ENCODE measurements around the gene GTF2IRD1.
"Not testable (repeated sequence)": the region's sequence is repeated elsewhere in the genome, so short reads cannot be mapped to it uniquely, and the experiment has no call there.

GTF2IRD1 gene

GRCh38 chr7:74412603-74413002, 41.1 kb upstream of the GTF2IRD1 start:
- Histone ChIP-seq H3K36me3 (ENCODE audit: insufficient read depth, low read length) (no peaks in the 10 kb centered on the region), H2AFZ (ENCODE audit: low read length, unreplicated experiment) (no peak overlapping the region), H3K27ac (ENCODE audit: low read depth, low read length) (no peak overlapping the region), H3K4me3 (ENCODE audit: low read depth, low read length) (no peak overlapping the region), H3K4me1 (ENCODE audit: control insufficient read depth, insufficient read depth, low read length, unreplicated experiment) (no peaks in the 10 kb centered on the region), H3K79me2 (ENCODE audit: control insufficient read depth, insufficient read depth, low read length, unreplicated experiment) (no peaks in the 10 kb centered on the region), H3K27me3 (ENCODE audit: insufficient read depth, low read length) (no peaks in the 10 kb centered on the region)

GRCh38 chr7:74414595-74415333, 38.9 kb upstream of the GTF2IRD1 start:
- H3K27ac ChIP-seq (ENCODE audit: low read depth, low read length); H3K4me3 ChIP-seq (ENCODE audit: low read depth, low read length); H3K36me3 ChIP-seq (ENCODE audit: insufficient read depth, low read length); H2AFZ ChIP-seq (ENCODE audit: low read length, unreplicated experiment); H3K27me3 ChIP-seq (ENCODE audit: insufficient read depth, low read length); H3K4me1 ChIP-seq (ENCODE audit: control insufficient read depth, insufficient read depth, low read length, unreplicated experiment); H3K79me2 ChIP-seq (ENCODE audit: control insufficient read depth, insufficient read depth, low read length, unreplicated experiment): not testable (repeated sequence)

GRCh38 chr7:74417419-74417971, 36.2 kb upstream of the GTF2IRD1 start:
- Histone ChIP-seq H3K4me3 (ENCODE audit: low read depth, low read length) (no peak overlapping the region), H3K4me1 (ENCODE audit: control insufficient read depth, insufficient read depth, low read length, unreplicated experiment) (no peaks in the 10 kb centered on the region), H3K79me2 (ENCODE audit: control insufficient read depth, insufficient read depth, low read length, unreplicated experiment) (no peaks in the 10 kb centered on the region), H3K27me3 (ENCODE audit: insufficient read depth, low read length) (no peaks in the 10 kb centered on the region), H2AFZ (ENCODE audit: low read length, unreplicated experiment) (no peak overlapping the region), H3K36me3 (ENCODE audit: insufficient read depth, low read length) (no peaks in the 10 kb centered on the region), H3K27ac (ENCODE audit: low read depth, low read length) (no peak overlapping the region)

GRCh38 chr7:74418076-74418475, 35.6 kb upstream of the GTF2IRD1 start:
- no peak overlapping the region for H2AFZ ChIP-seq (ENCODE audit: low read length, unreplicated experiment)
- no peaks in the 10 kb centered on the region for H3K79me2 ChIP-seq (ENCODE audit: control insufficient read depth, insufficient read depth, low read length, unreplicated experiment)
- no peak overlapping the region for H3K4me3 ChIP-seq (ENCODE audit: low read depth, low read length)
- no peak overlapping the region for H3K27ac ChIP-seq (ENCODE audit: low read depth, low read length)
- no peaks in the 10 kb centered on the region for H3K27me3 ChIP-seq (ENCODE audit: insufficient read depth, low read length)
- no peaks in the 10 kb centered on the region for H3K4me1 ChIP-seq (ENCODE audit: control insufficient read depth, insufficient read depth, low read length, unreplicated experiment)
- H3K36me3 ChIP-seq (ENCODE audit: insufficient read depth, low read length) = no peaks in the 10 kb centered on the region

GRCh38 chr7:74418538-74418937, 35.2 kb upstream of the GTF2IRD1 start:
- H3K27me3 ChIP-seq (ENCODE audit: insufficient read depth, low read length) = no peaks in the 10 kb centered on the region
- H3K27ac ChIP-seq (ENCODE audit: low read depth, low read length) = no peak overlapping the region
- H3K36me3 ChIP-seq (ENCODE audit: insufficient read depth, low read length) = no peaks in the 10 kb centered on the region
- H2AFZ ChIP-seq (ENCODE audit: low read length, unreplicated experiment) = no peak overlapping the region
- no peak overlapping the region for H3K4me3 ChIP-seq (ENCODE audit: low read depth, low read length)
- H3K4me1 ChIP-seq (ENCODE audit: control insufficient read depth, insufficient read depth, low read length, unreplicated experiment) = no peaks in the 10 kb centered on the region
- H3K79me2 ChIP-seq (ENCODE audit: control insufficient read depth, insufficient read depth, low read length, unreplicated experiment) = no peaks in the 10 kb centered on the region

GRCh38 chr7:74419232-74419631, 34.5 kb upstream of the GTF2IRD1 start:
- H3K79me2 ChIP-seq (ENCODE audit: control insufficient read depth, insufficient read depth, low read length, unreplicated experiment); H3K27me3 ChIP-seq (ENCODE audit: insufficient read depth, low read length); H3K27ac ChIP-seq (ENCODE audit: low read depth, low read length); H3K4me3 ChIP-seq (ENCODE audit: low read depth, low read length); H3K36me3 ChIP-seq (ENCODE audit: insufficient read depth, low read length); H3K4me1 ChIP-seq (ENCODE audit: control insufficient read depth, insufficient read depth, low read length, unreplicated experiment); H2AFZ ChIP-seq (ENCODE audit: low read length, unreplicated experiment): not testable (repeated sequence)

- Histone ChIP-seq H3K4me3 (ENCODE audit: low read depth, low read length) (no peak overlapping the region), H2AFZ (ENCODE audit: low read length, unreplicated experiment) (no peak overlapping the region)
Measured at GRCh38 chr7:74420006-74420405, 33.7 kb upstream of the GTF2IRD1 start.

GRCh38 chr7:74424291-74424880, 29.3 kb upstream of the GTF2IRD1 start:
- no peak overlapping the region for H3K27ac ChIP-seq (ENCODE audit: low read depth, low read length)
- H3K79me2 ChIP-seq (ENCODE audit: control insufficient read depth, insufficient read depth, low read length, unreplicated experiment) = no peaks in the 10 kb centered on the region
- no peak overlapping the region for H3K4me3 ChIP-seq (ENCODE audit: low read depth, low read length)
- no peaks in the 10 kb centered on the region for H3K36me3 ChIP-seq (ENCODE audit: insufficient read depth, low read length)
- no peaks in the 10 kb centered on the region for H3K4me1 ChIP-seq (ENCODE audit: control insufficient read depth, insufficient read depth, low read length, unreplicated experiment)
- no peaks in the 10 kb centered on the region for H3K27me3 ChIP-seq (ENCODE audit: insufficient read depth, low read length)
- no peak overlapping the region for H2AFZ ChIP-seq (ENCODE audit: low read length, unreplicated experiment)

More at GRCh38 chr7:74420006-74420405, 33.7 kb upstream of the GTF2IRD1 start:
- no peak overlapping the region for H3K27ac ChIP-seq (ENCODE audit: low read depth, low read length)
- H3K27me3 ChIP-seq (ENCODE audit: insufficient read depth, low read length) = no peaks in the 10 kb centered on the region
- no peaks in the 10 kb centered on the region for H3K79me2 ChIP-seq (ENCODE audit: control insufficient read depth, insufficient read depth, low read length, unreplicated experiment)
- H3K4me1 ChIP-seq (ENCODE audit: control insufficient read depth, insufficient read depth, low read length, unreplicated experiment) = no peaks in the 10 kb centered on the region
- no peaks in the 10 kb centered on the region for H3K36me3 ChIP-seq (ENCODE audit: insufficient read depth, low read length)

GRCh38 chr7:74428023-74428422, 25.7 kb upstream of the GTF2IRD1 start:
- Histone ChIP-seq H3K4me3 (ENCODE audit: low read depth, low read length) (no peak overlapping the region), H2AFZ (ENCODE audit: low read length, unreplicated experiment) (no peak overlapping the region), H3K27me3 (ENCODE audit: insufficient read depth, low read length) (no peaks in the 10 kb centered on the region), H3K4me1 (ENCODE audit: control insufficient read depth, insufficient read depth, low read length, unreplicated experiment) (no peaks in the 10 kb centered on the region), H3K36me3 (ENCODE audit: insufficient read depth, low read length) (no peaks in the 10 kb centered on the region), H3K27ac (ENCODE audit: low read depth, low read length) (no peak overlapping the region), H3K79me2 (ENCODE audit: control insufficient read depth, insufficient read depth, low read length, unreplicated experiment) (no peaks in the 10 kb centered on the region)

- Histone ChIP-seq H3K4me1 (ENCODE audit: control insufficient read depth, insufficient read depth, low read length, unreplicated experiment) (no peaks in the 10 kb centered on the region), H3K79me2 (ENCODE audit: control insufficient read depth, insufficient read depth, low read length, unreplicated experiment) (no peaks in the 10 kb centered on the region), H3K36me3 (ENCODE audit: insufficient read depth, low read length) (no peaks in the 10 kb centered on the region), H3K27ac (ENCODE audit: low read depth, low read length) (no peak overlapping the region), H3K4me3 (ENCODE audit: low read depth, low read length) (no peak overlapping the region), H2AFZ (ENCODE audit: low read length, unreplicated experiment) (no peak overlapping the region), H3K27me3 (ENCODE audit: insufficient read depth, low read length) (no peaks in the 10 kb centered on the region)
Measured at GRCh38 chr7:74429153-74429747, 24.5 kb upstream of the GTF2IRD1 start.

- not testable (repeated sequence) for H2AFZ ChIP-seq (ENCODE audit: low read length, unreplicated experiment); H3K4me1 ChIP-seq (ENCODE audit: control insufficient read depth, insufficient read depth, low read length, unreplicated experiment); H3K36me3 ChIP-seq (ENCODE audit: insufficient read depth, low read length); H3K79me2 ChIP-seq (ENCODE audit: control insufficient read depth, insufficient read depth, low read length, unreplicated experiment); H3K27me3 ChIP-seq (ENCODE audit: insufficient read depth, low read length); H3K27ac ChIP-seq (ENCODE audit: low read depth, low read length); H3K4me3 ChIP-seq (ENCODE audit: low read depth, low read length)
Measured at GRCh38 chr7:74430409-74430808, 23.3 kb upstream of the GTF2IRD1 start.

Data from ACC112 (cell line).